Measurements from ENCODE around the gene FUCA2. TPM values are rescaled to one million over a fixed set of nuclear protein-coding genes. Genes with fewer than 3 reads are reported as not detected.

The FUCA2 gene
- total RNA-seq, 1 donor from 2014 or later = 64.0 TPM

DNA sequence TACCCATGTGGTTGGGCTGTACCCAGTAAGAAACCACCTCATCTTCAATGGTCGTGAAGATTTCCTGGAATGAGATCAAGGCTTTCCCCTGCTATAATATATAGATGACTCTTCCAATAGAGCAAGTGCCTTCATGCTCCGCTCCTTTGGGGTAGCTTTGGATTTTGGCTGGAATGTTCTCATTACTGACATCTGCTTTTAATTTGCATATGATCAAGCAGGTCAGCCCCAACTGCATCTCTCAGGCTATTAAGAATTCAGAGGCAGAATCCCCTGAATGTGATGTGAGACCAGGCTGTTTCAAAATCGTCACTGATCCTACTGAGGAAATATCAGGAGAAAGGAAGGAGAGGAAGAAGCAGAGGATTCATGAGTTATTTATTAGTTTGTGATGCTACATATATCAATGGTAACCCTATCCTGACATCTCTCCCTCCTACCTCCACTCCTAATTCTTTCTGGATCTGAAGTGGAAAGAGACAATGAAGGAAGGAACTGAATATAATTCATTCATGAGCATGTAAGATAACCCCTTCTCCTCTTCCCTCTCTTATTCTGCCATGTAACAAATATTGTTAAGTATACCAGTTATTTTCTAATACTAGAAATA, 47.6 kb upstream of the FUCA2 start:
- FAIRE-seq (no peak), DNase-seq (ENCODE audit: low read depth) (no peak)
- Histone ChIP-seq H3K27ac (ENCODE audit: low read depth, low read length) (no peak overlapping the region), H3K9ac (ENCODE audit: low read length) (no peak overlapping the region), H3K4me3 (ENCODE audit: insufficient read depth, low read depth, low read length) (no peak overlapping the region), H3K4me1 (ENCODE audit: insufficient read depth, low read length) (peaks cover 18% of the 10 kb centered on the region), H3K27me3 (ENCODE audit: insufficient read depth, low read length) (no peaks in the 10 kb centered on the region), H4K20me1 (ENCODE audit: insufficient read depth, low read length) (no peaks in the 10 kb centered on the region), H3K4me2 (ENCODE audit: low read length) (no peak overlapping the region), H3K9me3 (ENCODE audit: insufficient read depth, low read depth, low read length) (no peaks in the 10 kb centered on the region), H3K79me2 (ENCODE audit: insufficient read depth, low read length) (no peaks in the 10 kb centered on the region), H3K36me3 (ENCODE audit: insufficient read depth, low read length) (no peaks in the 10 kb centered on the region), H2AFZ (ENCODE audit: low read depth, low read length) (no peak overlapping the region)
- Mint-ChIP-seq H3K27ac (ENCODE audit: unreplicated experiment) (no peak overlapping the region), H3K4me3 (ENCODE audit: unreplicated experiment) (no peak overlapping the region), H3K27me3 (ENCODE audit: low read depth, unreplicated experiment) (no peaks in the 10 kb centered on the region), H3K4me1 (ENCODE audit: low read depth, unreplicated experiment) (peaks cover 11% of the 10 kb centered on the region), H3K9me3 (ENCODE audit: unreplicated experiment) (peaks cover 4% of the 10 kb centered on the region), H3K36me3 (ENCODE audit: low read depth, unreplicated experiment) (peaks cover 2% of the 10 kb centered on the region)
- TF ChIP-seq, protein P1, sequence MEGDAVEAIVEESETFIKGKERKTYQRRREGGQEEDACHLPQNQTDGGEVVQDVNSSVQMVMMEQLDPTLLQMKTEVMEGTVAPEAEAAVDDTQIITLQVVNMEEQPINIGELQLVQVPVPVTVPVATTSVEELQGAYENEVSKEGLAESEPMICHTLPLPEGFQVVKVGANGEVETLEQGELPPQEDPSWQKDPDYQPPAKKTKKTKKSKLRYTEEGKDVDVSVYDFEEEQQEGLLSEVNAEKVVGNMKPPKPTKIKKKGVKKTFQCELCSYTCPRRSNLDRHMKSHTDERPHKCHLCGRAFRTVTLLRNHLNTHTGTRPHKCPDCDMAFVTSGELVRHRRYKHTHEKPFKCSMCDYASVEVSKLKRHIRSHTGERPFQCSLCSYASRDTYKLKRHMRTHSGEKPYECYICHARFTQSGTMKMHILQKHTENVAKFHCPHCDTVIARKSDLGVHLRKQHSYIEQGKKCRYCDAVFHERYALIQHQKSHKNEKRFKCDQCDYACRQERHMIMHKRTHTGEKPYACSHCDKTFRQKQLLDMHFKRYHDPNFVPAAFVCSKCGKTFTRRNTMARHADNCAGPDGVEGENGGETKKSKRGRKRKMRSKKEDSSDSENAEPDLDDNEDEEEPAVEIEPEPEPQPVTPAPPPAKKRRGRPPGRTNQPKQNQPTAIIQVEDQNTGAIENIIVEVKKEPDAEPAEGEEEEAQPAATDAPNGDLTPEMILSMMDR (IDR thresholded peaks at IDR 0.05; ENCODE audit: insufficient read depth, low read depth, low read length) = no peak
- no peak for TF ChIP-seq EZH2 (IDR thresholded peaks at IDR 0.05; ENCODE audit: insufficient read depth, low read length)

DNA sequence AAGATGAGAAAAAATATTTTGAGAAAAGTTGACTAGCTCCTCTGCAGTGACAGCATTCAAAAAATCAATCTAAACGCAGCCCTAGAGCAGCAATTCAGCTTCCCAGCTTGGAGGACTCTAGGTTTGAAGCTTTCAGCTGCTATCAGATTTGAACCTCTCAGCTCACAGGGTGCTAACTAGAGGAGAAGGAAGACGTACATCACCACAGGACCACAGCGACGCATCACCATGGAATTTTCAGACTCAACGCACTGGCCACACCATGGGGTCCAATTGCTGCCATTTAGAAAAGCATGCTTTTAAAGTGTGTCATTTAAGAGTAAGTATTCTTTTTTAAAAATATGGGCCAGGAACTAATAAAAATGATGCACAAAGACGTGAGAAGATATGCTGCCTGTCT, 45.0 kb upstream of the FUCA2 start:
- DNase-seq (ENCODE audit: low read depth) (peak; percentile 92), FAIRE-seq (peak; percentile 81)
- Mint-ChIP-seq H3K27me3 (ENCODE audit: low read depth, unreplicated experiment) (no peaks in the 10 kb centered on the region), H3K9me3 (ENCODE audit: unreplicated experiment) (peaks cover 4% of the 10 kb centered on the region), H3K27ac (ENCODE audit: unreplicated experiment) (peak overlapping the region; percentile 54), H3K4me3 (ENCODE audit: unreplicated experiment) (no peak overlapping the region), H3K4me1 (ENCODE audit: low read depth, unreplicated experiment) (peaks cover 17% of the 10 kb centered on the region), H3K36me3 (ENCODE audit: low read depth, unreplicated experiment) (peaks cover 2% of the 10 kb centered on the region)
- peak overlapping the region; percentile 31 for H2AFZ ChIP-seq (ENCODE audit: low read depth, low read length)
- H3K36me3 ChIP-seq (ENCODE audit: insufficient read depth, low read length) = no peaks in the 10 kb centered on the region
- no peaks in the 10 kb centered on the region for H3K79me2 ChIP-seq (ENCODE audit: insufficient read depth, low read length)
- H3K27ac ChIP-seq (ENCODE audit: low read depth, low read length) = peak overlapping the region; percentile 81
- no peaks in the 10 kb centered on the region for H4K20me1 ChIP-seq (ENCODE audit: insufficient read depth, low read length)
- no peaks in the 10 kb centered on the region for H3K27me3 ChIP-seq (ENCODE audit: insufficient read depth, low read length)
- H3K9ac ChIP-seq (ENCODE audit: low read length) = peak overlapping the region; percentile 64
- H3K4me2 ChIP-seq (ENCODE audit: low read length) = peak overlapping the region; percentile 56
- TF ChIP-seq EZH2 (IDR thresholded peaks at IDR 0.05; ENCODE audit: insufficient read depth, low read length) = no peak
- TF ChIP-seq, protein P1 (IDR thresholded peaks at IDR 0.05; ENCODE audit: insufficient read depth, low read depth, low read length) = no peak
- peaks cover 18% of the 10 kb centered on the region for H3K4me1 ChIP-seq (ENCODE audit: insufficient read depth, low read length)
- H3K9me3 ChIP-seq (ENCODE audit: insufficient read depth, low read depth, low read length) = no peaks in the 10 kb centered on the region
- H3K4me3 ChIP-seq (ENCODE audit: insufficient read depth, low read depth, low read length) = no peak overlapping the region

DNA sequence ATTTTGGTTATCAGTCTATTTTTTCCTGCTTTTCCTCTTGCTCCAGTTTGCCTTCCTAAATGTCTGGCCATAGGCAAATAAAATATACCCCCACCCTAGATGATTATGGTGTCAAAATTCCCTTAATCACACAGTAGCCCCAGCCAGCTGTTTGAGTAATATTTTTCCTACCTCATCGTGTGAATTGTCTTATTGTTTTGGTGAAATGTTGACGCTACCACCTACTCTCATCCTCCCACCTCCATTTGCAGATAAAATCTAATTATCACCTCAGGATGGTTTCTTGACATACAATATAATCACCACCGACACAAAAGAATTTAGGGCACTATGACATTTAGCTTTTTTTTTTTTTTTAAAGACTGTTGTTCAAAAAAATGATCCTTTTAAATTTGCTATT, 44.1 kb upstream of the FUCA2 start:
- H3K4me3 ChIP-seq (ENCODE audit: insufficient read depth, low read depth, low read length) = no peak overlapping the region

More for the DNA sequence above, 44.1 kb upstream of the FUCA2 start:
- no peak for TF ChIP-seq EZH2 (IDR thresholded peaks at IDR 0.05; ENCODE audit: insufficient read depth, low read length)
- TF ChIP-seq, protein P1 (IDR thresholded peaks at IDR 0.05; ENCODE audit: insufficient read depth, low read depth, low read length) = no peak
- peaks cover 4% of the 10 kb centered on the region for H3K9me3 Mint-ChIP-seq (ENCODE audit: unreplicated experiment)
- no peak for FAIRE-seq
- Histone ChIP-seq H2AFZ (ENCODE audit: low read depth, low read length) (no peak overlapping the region), H3K27ac (ENCODE audit: low read depth, low read length) (peak overlapping the region; percentile 81), H3K36me3 (ENCODE audit: insufficient read depth, low read length) (no peaks in the 10 kb centered on the region), H3K27me3 (ENCODE audit: insufficient read depth, low read length) (no peaks in the 10 kb centered on the region), H3K4me1 (ENCODE audit: insufficient read depth, low read length) (peaks cover 18% of the 10 kb centered on the region), H3K9ac (ENCODE audit: low read length) (peak overlapping the region; percentile 19), H3K4me2 (ENCODE audit: low read length) (peak overlapping the region; percentile 56), H4K20me1 (ENCODE audit: insufficient read depth, low read length) (no peaks in the 10 kb centered on the region), H3K79me2 (ENCODE audit: insufficient read depth, low read length) (no peaks in the 10 kb centered on the region), H3K9me3 (ENCODE audit: insufficient read depth, low read depth, low read length) (no peaks in the 10 kb centered on the region)
- no peak overlapping the region for H3K4me3 Mint-ChIP-seq (ENCODE audit: unreplicated experiment)
- H3K27me3 Mint-ChIP-seq (ENCODE audit: low read depth, unreplicated experiment) = no peaks in the 10 kb centered on the region
- no peaks in the 10 kb centered on the region for H3K36me3 Mint-ChIP-seq (ENCODE audit: low read depth, unreplicated experiment)
- no peak for DNase-seq (ENCODE audit: low read depth)
- H3K4me1 Mint-ChIP-seq (ENCODE audit: low read depth, unreplicated experiment) = peaks cover 17% of the 10 kb centered on the region
- H3K27ac Mint-ChIP-seq (ENCODE audit: unreplicated experiment) = no peak overlapping the region
